Femur (tissue), 1 donor: ENCODE results near the gene PDCD10.

Source experiments
- DNase-seq: peaks from one replicate; pipeline ENCODE4 v3.0.0-alpha.2; 2017

The PDCD10 gene

DNA sequence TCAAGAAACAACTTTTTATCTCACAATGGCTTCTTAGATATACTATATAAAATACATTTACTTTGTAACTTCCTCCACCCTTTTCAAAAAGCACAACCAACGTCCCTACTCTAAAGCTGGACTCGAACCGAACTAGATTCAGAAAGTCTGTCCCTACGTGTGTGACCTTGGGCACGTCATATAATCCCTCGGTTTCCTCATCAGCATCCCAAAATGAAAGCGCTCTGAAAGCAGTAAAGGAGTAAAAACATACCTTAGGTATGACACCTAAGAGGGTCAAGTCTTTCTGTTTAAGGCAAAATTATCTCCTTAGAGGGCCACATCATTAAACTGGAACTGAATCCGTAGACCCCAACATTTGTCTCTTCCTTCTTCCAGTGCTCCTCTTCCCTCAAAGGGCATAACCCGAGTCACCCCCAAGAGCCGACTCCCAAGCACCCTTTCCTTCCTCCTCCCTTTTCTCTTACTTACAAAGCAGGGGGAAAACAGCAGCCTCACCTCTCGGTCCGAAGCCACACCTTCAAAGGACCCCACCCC is 663 bp downstream of the PDCD10 start:
- no peak for DNase-seq

DNA sequence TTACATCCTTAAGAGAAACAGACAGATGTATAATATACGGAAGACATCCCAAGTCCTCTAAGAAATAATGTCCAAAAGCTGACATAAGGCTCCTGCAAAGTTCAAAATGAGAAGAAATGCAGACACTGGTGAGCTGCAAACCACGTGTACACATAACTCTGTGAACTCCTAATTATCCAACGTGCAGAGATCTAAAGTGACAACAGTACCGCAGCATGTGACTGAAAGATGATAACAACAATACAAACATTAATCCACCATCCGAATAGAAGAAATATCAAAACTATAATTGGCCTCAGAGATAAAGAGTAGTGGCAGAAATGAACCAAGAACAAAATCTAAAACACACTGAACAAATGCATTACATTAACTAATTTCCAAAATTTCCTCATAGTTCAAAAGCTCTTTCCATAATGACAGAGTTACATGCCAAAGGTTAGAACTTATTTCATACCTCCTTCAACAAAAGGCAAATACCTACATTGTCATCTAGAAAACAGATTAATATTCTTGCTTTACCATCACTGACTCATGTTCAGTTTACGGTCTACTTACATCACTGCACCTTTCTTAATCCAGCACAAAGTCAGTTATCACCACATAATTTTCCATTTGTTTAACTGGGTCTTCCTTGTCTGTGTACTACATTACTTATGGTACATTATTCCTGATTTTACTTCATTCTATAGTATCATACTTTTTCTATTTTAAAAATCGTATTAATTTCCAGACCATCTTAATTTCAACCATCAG is 2.2 kb downstream of the PDCD10 start:
- DNase-seq = no peak

DNA sequence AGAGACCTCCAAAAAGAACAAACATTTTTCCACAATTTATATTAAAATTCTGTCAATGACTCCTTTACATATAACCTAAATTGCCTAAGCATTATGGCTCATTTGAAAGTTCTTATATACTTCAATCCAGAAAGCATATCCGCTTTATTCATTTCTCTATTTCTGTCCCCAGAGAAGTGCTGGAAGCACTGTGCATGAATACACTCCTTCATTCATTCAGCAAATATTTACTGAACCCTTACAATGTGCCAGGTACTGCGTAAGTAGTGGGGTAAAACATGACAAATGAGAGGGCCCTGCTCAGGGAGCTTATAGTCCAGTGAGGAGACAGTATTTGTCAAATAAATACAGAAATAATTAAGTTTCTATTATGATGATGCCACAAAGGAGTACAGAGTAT is 3.3 kb downstream of the PDCD10 start:
- DNase-seq = no peak

DNA sequence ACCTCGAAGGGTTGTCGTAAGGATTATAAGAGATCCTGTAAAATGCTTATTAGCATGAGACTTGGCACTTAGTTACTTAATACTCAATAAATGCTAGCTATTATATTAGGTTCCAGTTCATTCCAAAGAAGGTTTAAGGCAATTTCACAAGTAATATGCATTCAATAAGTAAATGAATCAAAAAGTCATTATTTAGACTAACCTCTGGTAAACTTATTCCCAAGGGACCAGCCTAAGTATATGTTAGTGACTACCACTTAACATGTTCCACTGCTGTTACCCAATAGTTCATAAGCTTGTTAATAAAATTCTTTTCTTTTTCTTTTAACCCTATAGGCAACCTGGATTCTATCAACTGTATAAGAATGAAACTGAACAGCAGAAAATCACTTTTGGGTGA is 5.1 kb downstream of the PDCD10 start:
- DNase-seq = no peak

DNA sequence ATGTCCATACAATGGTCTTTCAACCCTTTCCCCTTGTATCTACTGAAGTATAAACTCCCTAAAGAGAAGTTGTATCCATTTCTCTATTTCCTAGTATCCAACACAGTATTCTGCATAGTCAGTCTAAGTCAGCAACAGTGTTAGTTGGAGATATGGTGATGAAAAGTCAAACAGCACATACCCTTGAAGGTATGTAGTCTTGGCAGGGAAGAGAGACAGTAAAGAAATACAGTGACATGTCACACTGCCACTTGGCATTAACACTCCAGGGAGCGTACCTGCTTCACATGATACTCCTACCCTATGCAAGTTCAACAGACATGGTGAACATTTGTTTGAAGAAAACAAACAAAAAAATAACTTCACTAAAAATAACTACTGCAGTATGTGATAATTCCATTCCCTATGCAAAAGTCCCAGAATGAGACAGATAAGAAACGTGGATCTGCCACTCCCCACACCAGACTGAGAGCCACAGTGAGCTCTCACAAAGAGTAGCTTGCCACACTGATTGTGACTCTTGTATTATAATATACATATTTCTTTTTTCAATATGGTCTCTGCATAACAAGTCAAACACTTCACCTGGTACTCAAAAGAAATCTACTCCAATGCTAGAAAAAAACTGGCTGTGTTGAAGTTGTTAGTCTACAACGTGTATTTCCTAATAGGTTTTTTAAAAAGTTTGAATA is 5.9 kb downstream of the PDCD10 start:
- DNase-seq = no peak

DNA sequence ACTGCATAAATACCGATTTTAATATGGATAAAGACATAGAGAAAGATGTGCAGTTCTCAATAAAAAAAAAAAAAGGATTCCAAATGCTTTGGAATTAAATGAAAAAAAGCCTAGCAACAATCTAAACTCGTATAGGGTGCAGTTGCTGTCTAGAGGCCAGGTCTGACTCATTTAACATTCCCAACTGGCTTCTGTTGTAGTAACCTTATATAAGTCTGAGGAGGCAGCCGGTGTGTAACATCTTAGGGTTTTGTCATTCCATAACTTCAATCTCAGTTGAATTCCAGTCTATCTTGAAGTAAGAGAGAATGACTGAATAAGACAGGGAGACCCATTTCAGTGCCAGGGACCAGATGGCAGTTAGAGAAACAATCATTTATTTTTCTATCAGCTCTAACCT is 6.5 kb downstream of the PDCD10 start:
- no peak for DNase-seq

DNA sequence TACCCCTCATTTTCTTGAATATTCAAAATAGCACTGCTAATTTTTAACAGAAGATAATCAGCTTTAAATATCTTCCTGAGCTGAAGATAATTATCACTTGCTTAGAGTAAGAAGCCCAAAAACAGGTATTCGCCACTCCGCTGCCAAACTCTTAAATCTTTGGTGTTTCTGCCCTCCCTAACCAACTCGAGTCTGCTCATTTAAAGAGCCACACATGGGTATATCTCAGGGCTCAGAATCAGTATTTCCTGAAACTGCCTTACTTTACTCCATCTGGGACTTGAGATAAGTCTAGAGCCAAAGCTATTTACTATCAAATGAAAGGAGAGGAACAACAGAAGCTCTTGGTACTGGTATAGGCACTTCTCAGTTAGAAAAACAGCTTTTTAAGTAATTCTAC is 10.8 kb downstream of the PDCD10 start:
- no peak for DNase-seq

DNA sequence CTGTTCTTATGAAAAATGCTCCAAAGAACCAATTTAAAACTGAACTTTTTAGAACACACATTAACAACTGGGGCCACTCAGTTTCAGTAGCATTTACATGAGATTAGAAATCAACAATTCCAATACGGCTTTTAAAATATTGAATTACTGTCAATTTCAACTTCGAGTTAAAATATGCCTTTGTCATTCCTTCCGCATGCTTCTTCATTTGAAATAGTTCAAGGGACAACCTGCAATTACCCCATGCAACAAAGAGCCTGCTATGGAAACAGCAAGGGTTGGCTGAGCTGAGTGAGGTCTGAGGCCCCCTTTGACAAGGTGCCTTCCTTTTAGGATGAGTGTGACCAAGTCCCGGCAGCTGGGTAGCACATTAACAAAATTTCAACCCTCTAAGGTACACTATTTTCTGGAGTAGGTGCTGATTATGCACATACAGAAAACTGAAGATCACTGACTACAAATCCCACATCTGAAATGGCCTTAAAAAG is 11.6 kb downstream of the PDCD10 start:
- no peak for DNase-seq

DNA sequence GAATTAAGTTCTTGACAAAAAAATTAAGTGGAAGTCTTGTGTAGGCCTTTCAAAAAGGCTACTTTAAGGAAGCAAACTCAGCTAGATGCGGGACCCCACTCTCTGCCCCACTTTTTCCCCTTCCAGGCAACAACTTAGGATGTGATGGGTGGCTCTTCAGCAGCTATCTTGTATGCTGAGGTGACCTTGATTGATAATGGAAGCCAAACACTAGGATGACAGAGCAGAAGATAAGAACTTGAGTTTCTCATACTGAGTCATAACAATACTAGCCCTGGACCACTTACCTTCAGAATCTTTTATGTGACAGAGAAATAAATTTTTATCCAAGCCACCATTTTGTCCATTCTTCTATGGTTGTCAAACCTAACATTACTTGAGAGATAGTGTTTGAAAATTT is 16.1 kb downstream of the PDCD10 start:
- DNase-seq = no peak

DNA sequence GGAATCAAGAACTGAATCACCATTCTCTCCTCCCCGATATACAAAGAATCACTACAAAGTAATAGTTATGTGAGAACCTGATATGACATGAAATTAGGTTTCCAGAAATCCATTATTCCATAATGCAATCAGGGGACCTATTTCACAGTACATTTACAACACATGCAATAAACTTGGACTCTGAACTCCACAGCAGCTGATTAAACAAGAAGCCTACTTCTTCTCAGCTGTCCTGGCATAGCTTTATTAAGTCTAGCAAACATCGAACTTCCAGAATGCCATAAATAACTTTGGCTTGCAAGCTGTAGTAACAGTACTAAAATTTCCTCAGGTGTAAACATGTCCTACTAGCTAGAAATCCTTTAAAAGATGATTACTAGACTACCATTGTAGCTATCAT is 17.8 kb downstream of the PDCD10 start:
- DNase-seq = no peak

DNA sequence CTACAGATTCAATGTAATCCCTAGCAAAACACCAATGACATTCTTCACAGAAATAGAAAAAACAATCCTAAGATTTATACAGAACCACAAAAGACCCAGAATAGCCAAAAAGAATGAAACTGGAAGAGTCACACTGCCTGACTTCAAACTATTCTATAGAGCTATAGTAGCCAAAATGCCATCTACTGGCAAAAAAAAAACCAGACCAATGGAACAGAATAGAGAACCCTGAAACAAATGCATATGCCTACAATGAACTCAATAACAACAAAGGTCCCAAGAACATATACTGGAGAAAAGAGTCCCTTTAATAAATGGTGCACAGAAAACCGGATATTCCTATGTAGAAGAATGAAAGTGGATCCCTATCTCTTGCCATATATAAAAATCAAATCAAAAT is 19.8 kb downstream of the PDCD10 start:
- no peak for DNase-seq

DNA sequence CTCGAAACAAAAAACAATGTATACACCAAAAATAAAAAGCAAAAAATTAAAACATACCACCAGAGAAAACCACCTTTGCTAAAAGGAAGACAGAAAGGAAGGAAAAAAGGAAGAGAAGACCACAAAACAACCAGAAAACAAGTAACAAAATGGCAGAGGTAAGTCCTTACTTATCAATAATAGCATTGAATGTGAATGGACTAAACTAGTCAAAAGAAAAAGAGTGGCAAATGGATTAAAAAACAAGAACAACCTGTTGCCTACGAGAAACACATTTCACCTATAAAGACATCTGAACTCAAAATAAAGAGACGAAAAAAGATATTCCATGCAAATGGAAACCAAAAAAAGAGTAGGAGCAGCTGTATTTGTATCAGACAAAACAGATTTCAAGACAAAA is 22.2 kb downstream of the PDCD10 start:
- no peak for DNase-seq

DNA sequence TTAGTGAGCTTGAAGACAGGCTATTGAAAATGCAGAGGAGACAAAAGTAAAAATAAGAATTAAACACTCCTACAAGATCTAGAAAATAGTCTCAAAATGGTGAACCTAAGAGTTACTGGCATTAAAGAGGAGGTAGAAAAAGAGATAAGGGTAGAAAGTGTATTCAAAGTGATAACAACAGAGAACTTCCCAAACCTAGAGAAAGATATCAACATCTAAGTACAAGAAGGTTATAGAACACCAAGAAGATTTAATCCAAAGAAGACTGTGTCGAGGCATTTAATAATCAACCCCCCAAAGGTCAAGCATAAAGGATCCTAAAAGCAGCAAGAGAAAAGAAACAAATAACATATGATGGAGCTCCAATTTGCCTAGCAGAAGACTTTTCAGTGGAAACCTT is 23.3 kb downstream of the PDCD10 start:
- DNase-seq = no peak

DNA sequence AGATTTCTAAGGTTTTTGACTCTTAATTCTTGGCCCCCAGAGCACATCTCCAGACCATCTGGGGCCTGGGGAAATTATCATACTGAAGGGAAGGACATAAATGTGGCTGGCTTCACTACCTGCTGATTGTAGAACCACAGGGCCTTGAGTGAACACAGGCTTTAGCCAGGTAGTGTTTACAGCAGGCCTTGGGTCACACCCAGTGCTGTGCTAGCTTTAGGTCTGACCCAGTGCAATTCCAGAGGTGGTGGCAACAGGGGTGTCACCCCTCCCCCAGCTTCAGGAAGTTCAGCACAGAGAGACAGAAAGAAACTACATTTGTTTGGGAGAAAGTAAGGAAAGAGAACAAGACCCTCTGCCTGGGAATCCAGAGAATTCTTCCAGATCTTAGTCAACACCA is 24.1 kb downstream of the PDCD10 start:
- no peak for DNase-seq

DNA sequence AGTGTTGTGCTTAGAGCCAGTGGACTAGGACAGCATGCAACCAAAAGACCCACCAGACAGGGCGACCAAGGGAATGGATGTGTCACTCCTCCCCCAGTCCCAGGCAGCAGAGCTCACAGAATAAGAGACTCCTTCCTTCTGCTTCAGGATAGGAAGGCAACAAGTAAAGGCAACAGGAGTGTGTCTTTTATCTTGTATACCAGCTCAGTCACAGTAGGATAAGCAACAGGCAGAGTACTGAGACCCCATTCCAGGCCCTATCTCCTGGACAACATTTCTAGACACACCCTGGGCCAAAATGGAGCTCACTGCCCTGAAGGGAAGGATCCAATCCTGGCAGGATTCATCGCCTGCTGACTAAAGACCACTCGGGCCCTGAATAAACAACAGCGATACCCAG is 25.0 kb downstream of the PDCD10 start:
- no peak for DNase-seq

DNA sequence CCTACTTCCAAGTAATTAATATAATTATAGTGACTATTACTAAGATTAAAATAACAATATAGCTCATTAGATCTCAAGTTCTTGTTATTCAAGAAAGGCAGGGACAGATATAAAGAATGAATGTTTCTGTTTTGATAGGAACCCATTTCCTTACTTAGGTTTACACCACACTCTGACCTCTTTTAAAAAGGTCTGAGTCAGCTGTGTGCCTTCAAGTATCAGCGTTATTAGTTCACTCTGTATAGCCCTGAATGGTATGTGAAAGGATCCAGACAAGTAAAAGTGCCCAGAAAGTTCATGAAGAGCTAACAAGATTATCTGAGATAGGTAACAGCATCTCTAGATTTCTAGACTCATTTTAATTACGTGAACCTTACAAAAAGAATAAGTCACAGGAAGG is 28.9 kb downstream of the PDCD10 start:
- DNase-seq = no peak

DNA sequence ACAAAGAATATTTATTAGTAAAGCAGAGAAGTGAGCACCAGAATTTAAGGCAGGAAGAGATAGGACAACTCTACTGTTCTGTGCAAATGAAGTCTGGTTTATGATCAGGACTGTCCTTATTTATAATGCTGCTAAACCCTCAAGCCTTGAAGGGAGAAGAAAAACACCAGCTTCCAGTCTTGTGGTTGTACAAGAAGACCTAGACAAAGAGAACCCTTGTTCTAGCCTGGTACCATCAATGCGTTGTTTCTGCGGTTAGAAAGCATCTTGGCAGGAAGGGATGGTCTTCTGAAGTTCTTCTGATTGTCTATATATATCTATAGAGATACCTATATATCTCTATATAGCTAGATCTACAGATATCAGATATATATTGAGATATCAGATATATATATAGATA is 33.8 kb downstream of the PDCD10 start:
- no peak for DNase-seq

DNA sequence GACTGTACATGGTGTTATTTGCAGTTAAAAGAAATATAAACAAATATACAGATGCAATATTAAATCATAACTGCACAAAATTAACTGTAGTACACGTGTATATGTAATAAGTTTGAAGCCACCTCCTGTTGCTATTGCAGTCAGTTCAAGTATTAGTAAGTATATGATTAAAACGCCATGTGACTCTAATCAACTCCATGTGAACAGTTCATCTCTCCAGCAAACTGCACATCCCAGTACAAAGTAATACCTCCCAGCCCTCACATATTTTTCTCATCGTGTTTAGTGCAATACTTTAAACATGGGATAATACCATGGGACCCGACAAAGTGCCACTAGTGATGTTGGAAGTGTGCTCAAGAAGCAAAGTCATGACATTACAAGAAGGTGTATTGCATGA is 34.6 kb downstream of the PDCD10 start:
- no peak for DNase-seq

DNA sequence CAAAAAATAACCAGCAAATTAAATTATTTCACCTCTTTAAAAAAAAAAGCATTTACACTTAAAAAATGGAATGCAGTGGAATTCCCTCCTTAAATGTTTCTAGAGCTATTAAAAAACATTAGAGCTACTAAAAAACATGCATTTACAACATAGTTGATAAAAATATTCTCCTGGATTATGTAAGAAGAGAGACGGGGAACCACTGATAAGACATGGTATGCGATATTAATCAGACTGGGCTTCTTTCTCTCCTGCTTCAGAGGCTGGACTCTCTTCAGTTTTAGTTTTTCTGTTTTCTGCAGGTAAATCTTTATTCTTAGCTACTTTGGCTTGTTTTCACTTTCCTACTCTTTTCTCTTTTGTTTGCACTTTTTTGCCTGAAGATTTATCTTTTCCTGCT is 40.6 kb downstream of the PDCD10 start:
- no peak for DNase-seq

DNA sequence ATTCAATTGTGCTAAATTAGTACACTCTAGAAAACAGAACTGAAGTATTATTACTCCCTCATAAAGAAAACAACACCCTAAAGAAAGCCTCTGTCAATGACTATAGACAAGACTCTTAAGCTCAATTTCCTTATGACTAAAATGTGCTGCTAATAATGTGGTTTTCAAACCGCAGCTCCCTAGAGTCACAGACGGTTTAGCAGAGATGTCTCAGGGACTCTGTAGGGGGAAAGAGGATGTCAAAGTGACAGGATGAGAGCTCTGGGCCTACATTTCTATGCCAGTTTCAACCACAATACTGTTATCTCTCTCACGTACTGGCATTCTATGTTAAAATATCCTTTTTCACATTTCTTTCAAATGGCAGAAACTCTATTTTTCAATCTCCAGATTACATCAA is 43.3 kb downstream of the PDCD10 start:
- DNase-seq = no peak

DNA sequence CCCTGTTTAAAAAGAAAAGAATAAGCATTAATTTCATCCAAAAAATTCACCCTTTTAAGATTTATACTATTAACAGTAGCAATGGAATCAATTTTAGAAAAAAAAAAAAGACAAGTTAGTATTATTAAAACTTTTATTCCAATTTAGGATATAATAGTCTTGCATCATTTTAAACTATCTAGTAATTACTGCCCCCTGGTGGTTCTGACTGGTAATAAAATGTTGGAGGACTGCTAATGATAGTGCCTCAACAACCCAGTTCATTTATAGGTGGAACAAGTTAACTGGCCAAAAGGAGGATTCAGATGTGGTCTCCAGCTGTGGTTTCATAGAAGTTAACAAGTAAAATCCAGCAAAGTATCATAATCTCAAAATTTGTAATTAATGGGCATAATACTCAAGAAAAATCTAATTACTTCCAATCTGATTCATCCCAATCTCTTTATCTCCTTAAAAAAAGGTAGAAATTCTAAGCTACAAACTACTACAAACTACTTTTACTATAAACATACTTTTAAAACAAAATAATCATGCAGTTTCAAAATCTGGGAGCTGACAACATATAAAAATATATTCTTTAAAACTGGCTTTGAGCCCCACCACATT is 50.2 kb downstream of the PDCD10 start:
- peak; percentile 23 for DNase-seq

DNA sequence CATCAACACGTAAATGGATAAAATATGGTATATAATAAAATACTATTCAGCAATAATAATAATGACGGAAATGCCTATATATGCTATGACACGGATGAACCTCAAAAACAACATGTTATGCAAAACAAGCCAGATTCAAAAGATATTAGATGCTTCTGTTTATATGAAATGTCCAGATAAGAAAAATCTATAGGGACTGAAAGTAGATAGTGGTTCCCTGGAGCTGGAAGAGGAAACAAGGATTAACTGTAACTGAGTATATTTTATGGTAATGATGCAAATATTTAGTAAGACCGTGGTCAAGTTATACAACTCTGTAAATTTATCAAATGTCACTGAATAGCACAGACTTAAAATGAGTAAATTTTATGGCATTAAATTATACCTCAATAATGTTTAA is 55.2 kb downstream of the PDCD10 start:
- no peak for DNase-seq

DNA sequence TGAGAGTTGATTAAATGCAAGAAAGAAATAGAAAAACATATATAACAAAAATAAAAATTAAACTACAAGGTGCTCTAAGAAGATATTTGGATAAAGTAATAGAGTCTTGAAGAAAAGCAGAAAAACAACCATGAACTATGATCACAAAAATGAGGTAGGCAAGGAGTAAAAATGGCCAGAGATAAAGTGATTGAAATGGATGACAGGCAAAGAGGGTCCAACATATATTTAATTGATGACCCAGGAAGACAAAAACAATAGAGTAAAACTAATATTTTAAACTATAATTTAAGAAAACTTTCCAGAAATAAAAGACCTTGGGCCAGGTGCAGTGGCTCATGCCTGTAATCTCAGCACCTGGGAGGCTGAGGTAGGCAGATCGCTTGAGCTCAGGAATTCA is 58.8 kb downstream of the PDCD10 start:
- DNase-seq = no peak

DNA sequence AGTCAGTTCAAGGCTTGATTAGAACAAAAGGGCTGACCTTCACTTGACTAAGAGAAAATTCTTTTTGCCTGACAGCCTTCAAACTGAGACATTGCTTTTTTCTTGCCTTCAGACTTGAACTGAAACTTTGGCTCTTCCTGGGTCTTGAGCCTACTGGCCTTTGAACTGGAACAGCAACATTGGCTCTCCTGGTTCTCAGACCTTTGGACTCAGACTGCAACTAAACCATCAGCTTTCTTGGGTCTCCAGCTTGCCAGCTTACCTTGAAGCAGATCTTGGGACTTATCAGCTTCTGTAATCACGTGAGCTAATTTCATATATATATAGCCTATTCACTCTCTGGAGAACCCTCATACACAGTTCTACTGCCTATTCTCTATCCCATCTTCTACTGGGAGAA is 61.5 kb downstream of the PDCD10 start:
- DNase-seq = no peak
